DOHH2 (cell line): ENCODE data around the gene EIF2S2.

Experiments
- EZH2phosphoT487 ChIP-seq: fragments of 200-600 bp; sonication (generic); IDR thresholded peaks from 2 replicates; pipeline ENCODE4 v1.6.1; 2017; ENCODE audit warnings: borderline replicate concordance, mild to moderate bottlenecking, antibody characterized with exemption, low read length, moderate library complexity, mixed read lengths
- TF ChIP-seq, protein P1 (sequence below): fragments of 200-600 bp; sonication (generic); IDR thresholded peaks from one replicate; pipeline ENCODE4 v1.5.1; 2014; ENCODE audit warnings: antibody characterized with exemption, mild to moderate bottlenecking, low read depth, low read length; ENCODE audit not compliant: poor library complexity, severe bottlenecking

- TF ChIP-seq, protein P1, sequence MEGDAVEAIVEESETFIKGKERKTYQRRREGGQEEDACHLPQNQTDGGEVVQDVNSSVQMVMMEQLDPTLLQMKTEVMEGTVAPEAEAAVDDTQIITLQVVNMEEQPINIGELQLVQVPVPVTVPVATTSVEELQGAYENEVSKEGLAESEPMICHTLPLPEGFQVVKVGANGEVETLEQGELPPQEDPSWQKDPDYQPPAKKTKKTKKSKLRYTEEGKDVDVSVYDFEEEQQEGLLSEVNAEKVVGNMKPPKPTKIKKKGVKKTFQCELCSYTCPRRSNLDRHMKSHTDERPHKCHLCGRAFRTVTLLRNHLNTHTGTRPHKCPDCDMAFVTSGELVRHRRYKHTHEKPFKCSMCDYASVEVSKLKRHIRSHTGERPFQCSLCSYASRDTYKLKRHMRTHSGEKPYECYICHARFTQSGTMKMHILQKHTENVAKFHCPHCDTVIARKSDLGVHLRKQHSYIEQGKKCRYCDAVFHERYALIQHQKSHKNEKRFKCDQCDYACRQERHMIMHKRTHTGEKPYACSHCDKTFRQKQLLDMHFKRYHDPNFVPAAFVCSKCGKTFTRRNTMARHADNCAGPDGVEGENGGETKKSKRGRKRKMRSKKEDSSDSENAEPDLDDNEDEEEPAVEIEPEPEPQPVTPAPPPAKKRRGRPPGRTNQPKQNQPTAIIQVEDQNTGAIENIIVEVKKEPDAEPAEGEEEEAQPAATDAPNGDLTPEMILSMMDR, result no peak
- no peak for TF ChIP-seq EZH2phosphoT487
Measured at GRCh38 chr20:34064286-34064685, 47.8 kb downstream of the EIF2S2 start.
